Esophagus squamous epithelium (tissue), 5 donors: ENCODE data around the gene LDHB. TPM values are rescaled to one million over a fixed set of nuclear protein-coding genes. Genes with fewer than 3 reads are reported as not detected.

Source experiments
- DNase-seq: peaks from one replicate; lab custom pipeline; 2025; lab: John Stamatoyannopoulos, UW
- H3K27ac ChIP-seq, 4 donors: fragments of 200-600 bp; sonication (generic); one replicate each; pipeline ENCODE4 v1.5.1; 2016 to 2019; ENCODE audit warnings: mild to moderate bottlenecking in 1 of 4
- H3K27me3 ChIP-seq, 4 donors: fragments of 200-600 bp; sonication (generic); 1 replicate in 3 of 4; 2 replicates in 1 of 4; pipeline versions ENCODE4 v1.5.1 to v1.6.0; 2017 to 2021; ENCODE audit warnings: antibody characterized with exemption in 1 of 4
- H3K36me3 ChIP-seq, 3 donors: fragments of 200-600 bp; sonication (generic); one replicate each; pipeline ENCODE4 v1.5.1; 2016 to 2019
- H3K4me1 ChIP-seq, 3 donors: fragments of 200-600 bp; sonication (generic); one replicate each; pipeline ENCODE4 v1.5.1; 2017 to 2019
- H3K4me3 ChIP-seq, 4 donors: fragments of 200-600 bp; sonication (generic); 1 replicate in 3 of 4; 2 replicates in 1 of 4; pipeline ENCODE4 v1.5.1; 2016 to 2019; ENCODE audit warnings: mild to moderate bottlenecking in 2 of 4, moderate library complexity in 1 of 4
- H3K9me3 ChIP-seq, 3 donors: fragments of 200-600 bp; sonication (generic); one replicate each; pipeline ENCODE4 v1.5.1; 2016 to 2019
- CTCF ChIP-seq, 6 experiments: fragments of 450-650 bp in 4 of 6; fragments of 200-600 bp in 2 of 6; sonication (generic) in 2 of 6; IDR thresholded peaks; one replicate each; pipeline ENCODE4 v1.5.1; 2016 to 2019; ENCODE audit warnings: antibody characterized with exemption in 6 of 6, mild to moderate bottlenecking in 4 of 6, moderate library complexity in 4 of 6
- POLR2A ChIP-seq, 4 donors: fragments of 450-650 bp; IDR thresholded peaks; one replicate each; pipeline ENCODE4 v1.6.1; 2017; ENCODE audit warnings: antibody characterized with exemption in 4 of 4, mild to moderate bottlenecking in 4 of 4, moderate library complexity in 3 of 4
- WGBS, 2 donors: methylation state at CpG; one replicate each; pipeline ENCODE4 v1.1.5; 2018; 5-methylcytosine and 5-hydroxymethylcytosine counted together
- intact Hi-C: fragments of 100-400 bp; cut with DNase I; formaldehyde crosslinking; loops from one replicate; pipeline ENCODE4 v1.15.0; 2022
- total RNA-seq, 4 donors: library from RNA; depleted of rRNA; stranded (reverse); fragments of >200 nt; gene quantifications; one replicate each; pipeline ENCODE4 v1.1.0, GENCODE V29; 2016
- donor health status: DM: yes; HTN: yes; CAD: no.

LDHB gene
- total RNA-seq, 4 donors from 2014 or later, result 79.1 to 251 (median 213) TPM

- no peak overlapping the region for H3K4me3 ChIP-seq
- intact Hi-C loops, result no loop called here
- H3K9me3 ChIP-seq, result no peaks in the 10 kb centered on the region
These were observed 2.1 kb downstream of the LDHB start for GRCh38 chr12:21655591-21655990.

GRCh38 chr12:21651821-21652220, 5.8 kb downstream of the LDHB start:
- intact Hi-C loops, result no loop called here
- Histone ChIP-seq H3K4me3 (no peak overlapping the region), H3K27me3 (no peaks in the 10 kb centered on the region), H3K27ac (no peak overlapping the region), H3K9me3 (no peaks in the 10 kb centered on the region), H3K4me1 (peaks cover 0 to 29% (median 10%) of the 10 kb centered on the region in 3 donors), H3K36me3 (peaks cover 0 to 69% (median 3%) of the 10 kb centered on the region in 3 donors)
- TF ChIP-seq POLR2A (IDR thresholded peaks at IDR 0.05) (no peak), CTCF (IDR thresholded peaks at IDR 0.05) (no peak)
- 92 to 100% methylated on average over 1 of the region's 1 CpG for WGBS, 2 donors
- DNase-seq, result no peak

More at GRCh38 chr12:21655591-21655990, 2.1 kb downstream of the LDHB start:
- WGBS, 2 donors, result 60 to 66% methylated on average over 4 of the region's 4 CpGs
- no peak for DNase-seq
- Histone ChIP-seq H3K27ac (peak overlapping the region in 1 of 4 donors; percentile 95), H3K4me1 (peaks cover 0 to 35% (median 10%) of the 10 kb centered on the region in 3 donors), H3K36me3 (peaks cover 0 to 40% (median 0%) of the 10 kb centered on the region in 3 donors), H3K27me3 (no peaks in the 10 kb centered on the region)
- no peak for TF ChIP-seq CTCF (IDR thresholded peaks at IDR 0.05)

- Histone ChIP-seq H3K27ac (no peak overlapping the region), H3K4me3 (no peak overlapping the region), H3K4me1 (peaks cover 0 to 22% (median 4%) of the 10 kb centered on the region in 3 donors), H3K27me3 (no peaks in the 10 kb centered on the region), H3K9me3 (no peaks in the 10 kb centered on the region), H3K36me3 (peaks cover 3 to 77% (median 5%) of the 10 kb centered on the region in 3 donors)
- TF ChIP-seq POLR2A (IDR thresholded peaks at IDR 0.05), result no peak
- TF ChIP-seq CTCF (IDR thresholded peaks at IDR 0.05), result no peak
- intact Hi-C loops, result no loop called here
- WGBS, 2 donors, result 92 to 94% methylated on average over 1 of the region's 1 CpG
- no peak for DNase-seq
These were observed 6.6 kb downstream of the LDHB start for GRCh38 chr12:21650997-21651396.

- Histone ChIP-seq H3K36me3 (peaks cover 3 to 89% (median 6%) of the 10 kb centered on the region in 3 donors), H3K9me3 (no peaks in the 10 kb centered on the region), H3K4me1 (peaks cover 0 to 23% (median 0%) of the 10 kb centered on the region in 3 donors), H3K27me3 (no peaks in the 10 kb centered on the region), H3K4me3 (no peak overlapping the region), H3K27ac (no peak overlapping the region)
- DNase-seq, result no peak
- no peak for TF ChIP-seq POLR2A (IDR thresholded peaks at IDR 0.05)
- TF ChIP-seq CTCF (IDR thresholded peaks at IDR 0.05), result no peak
- 52 to 57% methylated on average over 3 of the region's 3 CpGs for WGBS, 2 donors
- intact Hi-C loops, result no loop called here
These were observed 8.6 kb downstream of the LDHB start for GRCh38 chr12:21649034-21649433.

GRCh38 chr12:21648378-21648777, 9.3 kb downstream of the LDHB start:
- Histone ChIP-seq H3K27me3 (no peaks in the 10 kb centered on the region), H3K36me3 (peaks cover 3 to 89% (median 6%) of the 10 kb centered on the region in 3 donors), H3K4me1 (peaks cover 0 to 23% (median 0%) of the 10 kb centered on the region in 3 donors), H3K4me3 (no peak overlapping the region), H3K27ac (no peak overlapping the region), H3K9me3 (no peaks in the 10 kb centered on the region)
- no peak for TF ChIP-seq CTCF (IDR thresholded peaks at IDR 0.05)
- TF ChIP-seq POLR2A (IDR thresholded peaks at IDR 0.05), result no peak
- no peak for DNase-seq
- intact Hi-C loops, result no loop called here
- WGBS, 2 donors, result 93 to 100% methylated on average over 2 of the region's 2 CpGs
